GM12878 (cell line): ENCODE measurements around the gene PAFAH2.

ENCODE experiments used
- CTCF ChIP-seq, 3 experiments: IDR thresholded peaks in 2 of 3; conservative IDR thresholded peaks in 1 of 3; 2 replicates each; pipeline ENCODE4 v1.5.1; 2011; ENCODE audit warnings: low read depth in 3 of 3, low read length in 3 of 3, mild to moderate bottlenecking in 3 of 3, control low read depth in 2 of 3, moderate library complexity in 2 of 3, inconsistent platforms in 1 of 3, mixed read lengths in 1 of 3; ENCODE audit not compliant: control insufficient read depth in 2 of 3, insufficient read depth in 1 of 3; ENCODE audit errors: extremely low read depth in 1 of 3
- ESRRA ChIP-seq: IDR thresholded peaks from 2 replicates; pipeline ENCODE4 v1.6.1; 2012; ENCODE audit warnings: mild to moderate bottlenecking, low read length, improper control_type of control experiment
- EZH2 ChIP-seq: IDR thresholded peaks from 2 replicates; pipeline ENCODE4 v1.6.1; 2012; ENCODE audit warnings: low read depth, mild to moderate bottlenecking, control low read depth, inconsistent platforms, low read length, borderline replicate concordance; ENCODE audit not compliant: control insufficient read depth
- POLR2AphosphoS5 ChIP-seq: IDR thresholded peaks from 2 replicates; pipeline ENCODE4 v1.6.1; 2011; ENCODE audit warnings: mild to moderate bottlenecking, low read length, inconsistent platforms
- SP1 ChIP-seq: IDR thresholded peaks from one replicate; pipeline ENCODE4 v1.6.1; 2011; ENCODE audit warnings: low read depth, low read length
- SPI1 ChIP-seq: IDR thresholded peaks from 2 replicates; pipeline ENCODE4 v1.6.1; 2011; ENCODE audit warnings: low read depth, mild to moderate bottlenecking, low read length, moderate library complexity, borderline replicate concordance; ENCODE audit not compliant: insufficient read depth
- SUZ12 ChIP-seq: fragments of 200-600 bp; sonication (generic); IDR thresholded peaks from one replicate; pipeline ENCODE4 v1.6.1; 2018; ENCODE audit warnings: antibody characterized with exemption, mild to moderate bottlenecking; ENCODE audit not compliant: unreplicated experiment
- USF1 ChIP-seq: IDR thresholded peaks from 2 replicates; pipeline ENCODE4 v1.6.1; 2011; ENCODE audit warnings: borderline replicate concordance, low read depth, mild to moderate bottlenecking, moderate library complexity, mixed read lengths, low read length; ENCODE audit not compliant: insufficient read depth; ENCODE audit errors: extremely low read length
- ZNF274 ChIP-seq: IDR thresholded peaks from one replicate; pipeline ENCODE4 v1.8.0; 2011; ENCODE audit not compliant: insufficient read length, insufficient read depth

GRCh38 chr1:26005434-26006105, 7.7 kb upstream of the PAFAH2 start:
- no peak for TF ChIP-seq SP1
- no peak for TF ChIP-seq CTCF (IDR thresholded peaks at IDR 0.05 in 2 of 3, conservative IDR thresholded peaks at IDR 0.05 in 1 of 3; ENCODE audit: control insufficient read depth in 2 of 3, extremely low read depth in 1 of 3, insufficient read depth in 1 of 3, low read depth in 3 of 3, low read length in 3 of 3)
- TF ChIP-seq ZNF274, result no peak
- TF ChIP-seq ESRRA, result no peak
- TF ChIP-seq EZH2, result no peak
- no peak for TF ChIP-seq SUZ12
- TF ChIP-seq POLR2AphosphoS5, result no peak
- no peak for TF ChIP-seq USF1
- no peak for TF ChIP-seq SPI1
